Inferior parietal cortex (tissue), 1 donor: ENCODE measurements around the gene HOTAIR.
A peak's percentile ranks its signal among the peaks of the same experiment; 100 is the strongest.

ENCODE experiments used
- DNase-seq: peaks from one replicate; pipeline ENCODE4 v3.0.0-alpha.2; 2016; ENCODE audit errors: extremely low spot score

Gene HOTAIR

GRCh38 chr12:54000116-54001114 lies 25.7 kb upstream of the HOTAIR start, which contains the start of gene HOXC9:
HOXC9 (plus strand) TSS chr12:54000161; CDS start chr12:54000189, 28 bp downstream.
- DNase-seq, result no peak

- no peak for DNase-seq
Observed at GRCh38 chr12:53999559-54000115, 24.9 kb upstream of the HOTAIR start.

- no peak for DNase-seq
Observed at GRCh38 chr12:53998900-53999236, 24.1 kb upstream of the HOTAIR start.

GRCh38 chr12:53998110-53998899 lies 23.6 kb upstream of the HOTAIR start:
- DNase-seq, result no peak

DNA sequence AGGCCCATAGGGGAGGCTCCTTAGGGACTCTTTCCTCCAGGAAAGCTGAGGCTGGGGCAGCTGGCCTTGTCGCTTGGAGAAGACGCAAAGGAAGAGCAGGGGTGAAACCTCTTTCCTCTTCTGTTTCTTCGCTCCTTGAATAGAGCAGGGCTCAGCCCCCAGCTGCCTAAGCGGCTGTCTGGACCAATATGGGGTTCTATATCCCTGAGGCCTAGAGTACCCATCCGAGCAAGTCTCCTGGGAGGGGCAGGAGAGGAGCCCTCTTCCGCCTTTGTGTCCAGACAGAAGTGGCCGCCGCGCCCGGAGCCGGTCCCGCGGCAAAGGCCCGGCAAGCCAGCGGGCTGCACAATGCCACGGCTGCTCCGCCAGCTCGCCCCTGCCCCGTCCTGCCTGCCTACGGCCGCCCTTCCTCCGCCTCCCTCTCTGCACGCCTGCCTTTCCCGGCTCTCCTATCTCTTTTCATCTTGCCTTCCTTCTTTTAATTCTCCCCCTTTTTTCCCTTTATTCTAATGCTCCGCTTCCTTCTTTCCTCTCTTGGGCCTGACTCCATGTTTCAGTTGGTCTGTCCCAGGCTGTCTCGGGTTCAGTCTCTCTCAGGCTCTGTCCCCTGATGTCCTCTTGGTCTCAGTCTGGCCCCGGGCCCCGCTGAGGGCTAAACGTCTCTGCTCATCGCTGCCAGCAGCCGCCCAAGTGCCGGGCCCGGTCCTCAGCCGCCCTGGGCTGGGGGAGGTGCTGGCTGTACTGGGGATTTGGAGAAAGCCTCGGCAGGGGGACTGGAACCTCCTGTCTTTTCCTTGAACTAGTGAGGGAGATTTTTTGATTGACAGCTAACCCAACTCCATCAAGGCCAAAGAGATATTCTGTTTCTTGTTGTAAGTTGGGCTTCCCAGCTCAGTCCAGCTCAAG lies 22.7 kb upstream of the HOTAIR start:
- DNase-seq, result no peak

DNA sequence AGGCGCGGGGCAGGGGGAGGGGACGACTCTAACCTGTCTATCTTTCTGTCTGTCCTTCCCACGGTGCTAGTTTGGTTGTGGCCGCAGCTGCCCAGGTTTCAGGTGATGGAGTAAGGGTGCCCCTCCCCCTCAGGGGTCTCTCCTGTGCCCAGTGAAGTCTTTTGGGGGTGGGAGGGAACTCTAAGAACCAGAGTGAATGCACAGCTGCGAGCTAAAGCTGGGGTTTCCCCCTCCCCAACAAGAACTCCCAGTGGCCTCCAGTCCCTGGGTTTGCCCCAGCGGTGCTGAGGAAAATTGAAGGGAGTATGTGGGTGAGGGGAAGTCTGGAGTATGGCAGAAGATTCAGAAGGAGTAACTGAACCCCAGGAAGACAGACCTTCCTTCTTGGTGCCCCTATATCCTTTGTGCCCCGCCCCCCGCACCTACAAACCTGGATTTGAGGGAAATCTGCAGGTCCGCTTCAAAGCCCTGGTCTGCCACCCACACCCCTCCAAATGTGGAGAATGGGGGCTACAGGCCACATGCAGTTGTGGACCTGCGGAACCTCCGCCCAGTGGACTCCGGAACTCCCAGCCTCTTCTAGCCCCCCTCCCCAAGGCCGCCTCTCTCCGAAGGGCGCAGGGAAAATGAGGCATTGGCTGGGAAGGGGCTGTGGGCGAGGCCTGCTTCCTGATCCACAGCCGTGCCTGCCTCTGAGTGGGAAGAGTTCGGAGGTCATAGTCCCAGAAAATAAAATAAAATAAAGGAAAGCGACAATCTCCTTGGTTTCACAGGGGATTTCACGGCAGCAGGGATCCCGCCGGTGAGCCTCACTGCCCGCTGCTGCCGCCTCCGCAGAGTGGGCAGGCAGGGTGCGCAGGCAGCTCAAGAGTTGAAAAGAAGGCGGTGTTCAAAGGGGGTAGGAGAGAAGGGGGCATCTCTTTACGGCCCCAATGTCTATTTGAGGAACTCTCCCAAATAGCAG lies 21.8 kb upstream of the HOTAIR start:
- DNase-seq, result no peak

DNA sequence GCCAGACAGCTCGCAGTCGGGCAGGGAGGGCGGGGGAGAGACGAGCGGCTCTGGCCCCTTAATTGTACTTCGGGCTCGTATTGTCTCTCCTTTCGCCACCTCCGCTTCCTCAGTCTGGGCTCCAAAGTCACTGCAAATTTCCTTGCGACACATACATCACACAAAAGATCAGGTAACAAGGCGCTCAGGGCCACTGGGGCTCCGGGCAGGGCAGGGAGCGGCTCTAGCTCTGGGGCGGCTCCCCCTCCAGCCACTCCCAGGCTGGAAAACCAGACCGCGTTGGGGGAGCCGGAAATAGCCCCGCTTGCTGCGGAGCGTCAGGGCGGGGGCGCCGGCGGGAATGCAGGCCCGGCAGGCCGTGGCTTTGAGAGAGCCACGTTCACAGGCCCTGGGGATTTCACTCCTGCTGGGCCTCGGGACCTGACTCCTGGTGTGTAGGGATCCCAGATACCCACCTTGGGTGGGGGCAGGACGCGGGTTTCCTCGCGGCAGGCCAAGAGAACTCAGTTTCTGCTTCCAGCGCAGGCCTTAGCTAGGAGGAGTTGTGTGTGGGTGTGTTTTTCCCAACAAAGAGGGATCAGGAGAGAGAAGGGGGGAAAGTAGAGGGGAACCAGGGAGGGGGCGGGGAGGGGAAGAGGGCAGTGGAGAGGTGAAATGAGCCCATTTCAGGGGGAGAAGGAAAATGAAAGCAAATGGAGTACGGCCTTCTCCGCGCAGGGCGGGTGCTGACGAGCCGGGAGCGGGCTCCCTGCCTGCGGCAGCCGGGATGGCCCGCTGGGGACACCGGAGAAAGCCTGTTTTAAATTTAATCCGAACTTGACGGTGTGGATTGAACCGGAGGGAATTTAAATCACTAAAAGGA lies 20.9 kb upstream of the HOTAIR start:
- DNase-seq, result no peak

- no peak for DNase-seq
Observed at GRCh38 chr12:53995002-53995377, 20.2 kb upstream of the HOTAIR start.

DNA sequence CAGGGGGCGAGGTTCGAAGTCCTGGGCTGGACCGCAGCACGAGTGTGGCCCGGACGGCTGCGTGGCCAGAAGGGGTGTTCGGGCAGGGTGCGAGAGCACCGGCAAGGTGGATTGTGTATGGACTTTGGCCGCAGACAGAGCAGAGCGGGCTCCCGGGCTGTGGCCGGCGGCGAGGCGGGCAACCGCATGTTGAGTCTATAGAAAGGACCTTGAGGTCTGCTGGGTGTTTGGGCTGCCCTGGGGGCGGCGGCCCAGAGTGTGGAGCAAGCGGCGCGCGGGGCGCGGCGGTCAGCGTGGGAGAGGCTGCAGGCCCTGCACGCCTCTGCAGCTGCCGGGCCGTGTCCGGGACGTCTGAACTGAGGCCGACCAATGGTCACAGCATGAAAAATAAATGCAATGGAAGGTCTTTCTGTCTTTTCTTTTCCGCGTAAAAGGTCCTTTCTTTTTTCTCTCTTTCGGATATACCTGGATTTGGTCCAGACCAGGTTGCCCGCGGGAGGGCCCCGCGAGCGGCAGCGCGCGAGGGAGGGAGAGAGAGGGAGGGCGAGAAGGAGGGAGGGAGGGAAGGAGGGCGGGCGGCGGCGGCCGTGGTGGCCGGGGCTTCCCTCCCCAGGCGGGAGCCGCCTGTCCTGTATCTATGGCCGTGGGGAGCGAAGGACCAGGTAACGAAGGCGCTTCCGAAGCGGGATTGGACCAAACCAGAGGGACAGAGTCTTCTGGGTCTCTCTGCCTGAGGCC lies 19.7 kb upstream of the HOTAIR start:
- no peak for DNase-seq

DNA sequence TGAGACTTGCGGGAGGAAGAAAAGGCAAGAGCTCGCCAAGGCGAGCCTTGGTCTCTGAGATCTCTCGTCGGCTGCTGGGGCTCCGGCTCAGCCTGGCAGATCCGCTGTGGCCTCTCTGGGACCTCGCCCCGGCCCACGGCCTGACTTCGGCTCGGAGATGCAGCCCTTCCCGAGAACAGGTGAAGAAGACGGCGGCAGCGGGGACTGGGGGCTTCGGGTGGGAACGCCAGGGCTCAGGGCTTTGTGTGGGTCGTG lies 19.2 kb upstream of the HOTAIR start:
- DNase-seq, result no peak

- no peak for DNase-seq
Observed at GRCh38 chr12:53993162-53994008, 18.6 kb upstream of the HOTAIR start.

GRCh38 chr12:53992377-53992889 lies 17.7 kb upstream of the HOTAIR start:
- no peak for DNase-seq

DNA sequence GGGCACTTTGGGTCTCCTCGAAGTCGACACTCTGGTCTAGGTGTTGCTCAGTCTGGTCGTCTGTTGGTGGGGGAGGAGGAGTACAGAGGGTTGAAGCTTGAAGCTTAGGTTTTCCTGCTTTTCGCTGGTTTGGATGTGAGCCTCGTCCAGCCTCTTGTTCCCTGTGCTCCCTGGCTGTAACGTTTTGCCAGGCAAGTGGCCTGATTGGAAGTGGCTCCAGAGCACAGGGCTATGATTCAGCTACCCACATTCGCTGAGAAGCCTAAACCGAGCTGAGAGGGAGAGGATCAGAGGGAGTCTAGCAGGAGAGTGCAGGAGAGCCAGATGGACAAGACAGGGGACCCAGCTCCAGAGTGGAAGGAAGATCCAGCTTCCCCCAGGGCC lies 16.3 kb upstream of the HOTAIR start:
- DNase-seq, result no peak

GRCh38 chr12:53990311-53991076 lies 15.7 kb upstream of the HOTAIR start:
- no peak for DNase-seq

- DNase-seq, result peak; percentile 24
Observed at GRCh38 chr12:53989227-53990113, 14.7 kb upstream of the HOTAIR start.
